AG04450 (cell line): Measurements from ENCODE around the gene HOXA3. TPM values are rescaled to one million over a fixed set of nuclear protein-coding genes. Genes with fewer than 3 reads are reported as not detected.

ENCODE experiments used
- CTCF ChIA-PET: fragments of 300-600, 350-600 bp; formaldehyde crosslinking; extraction: SDS; loops from one replicate; lab custom pipeline; 2022; ENCODE audit warnings: antibody characterized with exemption, inconsistent platforms; lab: Charles Lee
- POLR2A ChIA-PET: fragments of 350-600 bp; formaldehyde crosslinking; extraction: SDS; loops from one replicate; lab custom pipeline; 2021; ENCODE audit warnings: antibody characterized with exemption, inconsistent platforms; lab: Yijun Ruan, JAX
- DNase-seq: peaks from one replicate; pipeline ENCODE4 v3.0.0-alpha.2; 2011; ENCODE audit warnings: low read depth, low spot score
- H3K27ac ChIP-seq: one replicate; pipeline ENCODE4 v1.5.1; 2012; ENCODE audit warnings: low read depth, low read length, control low read depth
- H3K27me3 ChIP-seq: one replicate; pipeline ENCODE4 v1.6.0; 2012; ENCODE audit warnings: low read length; ENCODE audit not compliant: control insufficient read depth, insufficient read depth
- H3K4me3 ChIP-seq: 2 replicates; pipeline ENCODE4 v1.5.1; 2011; ENCODE audit warnings: mild to moderate bottlenecking, low read depth, low read length, control low read depth
- H3K9me3 ChIP-seq: 2 replicates; pipeline ENCODE4 v1.5.1; 2012; ENCODE audit warnings: low read length; ENCODE audit not compliant: control insufficient read depth, insufficient read depth
- polyA plus RNA-seq: library from polyadenylated mRNA; depleted of rRNA; stranded (reverse); fragments of >200 nt; gene quantifications from 2 replicates; pipeline ENCODE4 v1.2.3, GENCODE V29; 2011
- TF ChIP-seq, protein P1 (sequence below): IDR thresholded peaks from 2 replicates; pipeline ENCODE4 v1.5.1; 2011; ENCODE audit warnings: low read depth, low read length, control low read depth, inconsistent platforms

HOXA3 gene
- polyA plus RNA-seq, 1 experiment: 1.6 TPM

DNA sequence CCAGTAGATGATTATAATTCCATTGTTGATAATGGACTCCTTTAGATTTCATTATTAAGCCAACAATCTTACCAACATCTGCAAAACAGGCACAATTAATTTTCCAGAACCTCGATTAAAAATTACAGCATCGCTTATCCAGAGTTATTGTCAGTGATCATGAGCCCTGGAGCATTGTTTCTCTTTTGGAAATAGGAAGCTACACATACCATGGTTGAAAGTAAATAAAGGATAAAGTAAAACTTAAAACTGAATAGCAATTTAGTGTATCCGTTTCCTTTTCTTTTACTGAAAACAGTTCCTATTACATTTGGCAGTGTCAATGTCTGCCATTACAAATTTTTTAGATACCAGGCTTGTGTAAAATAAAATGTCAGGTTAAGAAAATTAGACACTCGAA, 40.0 kb downstream of the HOXA3 start:
- no peak for DNase-seq
- H3K4me3 ChIP-seq: peak overlapping the region; percentile 84

DNA sequence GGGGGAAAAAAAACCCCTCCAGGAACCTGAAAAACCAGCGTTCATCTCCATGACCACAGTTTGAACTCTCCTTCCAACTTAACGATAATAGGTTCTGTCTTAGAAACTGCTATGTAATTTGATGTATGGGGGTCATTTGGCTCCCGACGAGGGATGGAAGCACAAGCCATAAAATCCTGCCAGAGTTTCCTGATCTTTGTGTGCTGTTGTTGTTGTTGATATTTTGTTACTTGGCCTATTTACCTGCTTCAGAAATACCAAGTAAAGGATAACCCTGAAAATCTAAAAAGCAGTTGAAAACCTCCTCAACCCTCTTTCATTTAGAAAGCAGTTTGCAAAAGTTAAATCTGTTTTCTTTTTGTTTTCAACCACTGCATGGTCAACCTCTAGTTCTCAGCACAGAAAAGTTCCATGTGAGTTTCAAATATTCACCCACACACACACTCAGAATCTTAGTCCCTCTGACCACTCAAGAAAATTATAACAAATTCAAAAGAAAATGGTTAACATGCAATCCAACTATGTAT, 40.6 kb downstream of the HOXA3 start:
- DNase-seq: no peak
- ChIA-PET CTCF (no interaction called here), POLR2A (interaction anchor here (1.5 kb wide), 1 partner anchor 15 kb away, joined by 3 read pairs; no protein-coding TSS in a partner anchor)
- Histone ChIP-seq H3K27ac (peak overlapping the region; percentile 95), H3K4me3 (peak overlapping the region; percentile 84), H3K9me3 (no peaks in the 10 kb centered on the region), H3K27me3 (no peaks in the 10 kb centered on the region)
- TF ChIP-seq, protein P1, sequence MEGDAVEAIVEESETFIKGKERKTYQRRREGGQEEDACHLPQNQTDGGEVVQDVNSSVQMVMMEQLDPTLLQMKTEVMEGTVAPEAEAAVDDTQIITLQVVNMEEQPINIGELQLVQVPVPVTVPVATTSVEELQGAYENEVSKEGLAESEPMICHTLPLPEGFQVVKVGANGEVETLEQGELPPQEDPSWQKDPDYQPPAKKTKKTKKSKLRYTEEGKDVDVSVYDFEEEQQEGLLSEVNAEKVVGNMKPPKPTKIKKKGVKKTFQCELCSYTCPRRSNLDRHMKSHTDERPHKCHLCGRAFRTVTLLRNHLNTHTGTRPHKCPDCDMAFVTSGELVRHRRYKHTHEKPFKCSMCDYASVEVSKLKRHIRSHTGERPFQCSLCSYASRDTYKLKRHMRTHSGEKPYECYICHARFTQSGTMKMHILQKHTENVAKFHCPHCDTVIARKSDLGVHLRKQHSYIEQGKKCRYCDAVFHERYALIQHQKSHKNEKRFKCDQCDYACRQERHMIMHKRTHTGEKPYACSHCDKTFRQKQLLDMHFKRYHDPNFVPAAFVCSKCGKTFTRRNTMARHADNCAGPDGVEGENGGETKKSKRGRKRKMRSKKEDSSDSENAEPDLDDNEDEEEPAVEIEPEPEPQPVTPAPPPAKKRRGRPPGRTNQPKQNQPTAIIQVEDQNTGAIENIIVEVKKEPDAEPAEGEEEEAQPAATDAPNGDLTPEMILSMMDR: no peak

More for the DNA sequence above, 40.0 kb downstream of the HOXA3 start:
- Histone ChIP-seq H3K27me3 (no peaks in the 10 kb centered on the region), H3K9me3 (no peaks in the 10 kb centered on the region), H3K27ac (no peak overlapping the region)
- POLR2A ChIA-PET: interaction anchor here (0.7 to 1.5 kb wide), 4 partner anchors 11 to 40 kb away, joined by 3 to 6 read pairs (median 3); partner anchors contain the start of gene HOXA3
- TF ChIP-seq, protein P1: no peak
- CTCF ChIA-PET: interaction anchor here (0.6 to 1.0 kb wide), 4 partner anchors 29 to 434 kb away, joined by 3 to 8 read pairs (median 4); partner anchors contain the start of gene HOXA5

DNA sequence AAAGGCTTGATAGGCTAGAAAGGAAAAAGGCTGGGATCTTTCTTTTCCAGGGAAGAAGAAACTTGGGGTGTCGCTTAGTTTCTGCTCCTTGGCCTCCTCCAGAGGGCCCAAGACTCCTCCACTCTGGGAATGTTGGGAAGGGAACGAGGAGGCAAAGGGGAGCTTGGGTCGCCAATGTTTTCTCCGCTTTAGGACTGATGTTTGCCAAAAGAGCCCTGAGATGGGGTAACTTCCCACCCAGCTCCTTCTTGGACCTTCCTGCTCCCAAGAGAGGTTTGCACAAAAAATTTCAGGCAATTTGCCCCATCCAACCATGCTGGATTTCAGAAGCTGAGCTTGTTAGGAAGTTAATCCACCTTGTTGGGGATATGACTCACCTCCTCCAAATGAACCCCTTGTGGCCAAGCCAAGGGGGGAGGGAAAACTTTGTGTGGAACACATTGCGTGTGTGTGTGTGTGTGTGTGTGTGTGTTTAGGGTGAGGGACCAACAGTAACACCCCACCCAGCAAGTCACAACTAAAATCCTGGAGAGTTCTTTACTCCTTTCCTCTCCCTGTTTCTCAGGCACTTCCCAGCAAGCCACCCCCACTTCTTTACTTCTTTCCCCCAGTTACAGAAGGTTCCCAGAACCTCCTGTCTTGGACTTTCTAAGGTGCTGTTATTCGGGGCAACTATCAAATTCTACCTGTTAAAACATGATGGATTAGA, 41.2 kb downstream of the HOXA3 start:
- CTCF ChIA-PET: interaction anchor here (0.6 to 3.8 kb wide), 3 partner anchors 30 to 435 kb away, joined by 3 to 18 read pairs (median 8); no protein-coding TSS in a partner anchor
- no peaks in the 10 kb centered on the region for H3K27me3 ChIP-seq
- DNase-seq: no peak

DNA sequence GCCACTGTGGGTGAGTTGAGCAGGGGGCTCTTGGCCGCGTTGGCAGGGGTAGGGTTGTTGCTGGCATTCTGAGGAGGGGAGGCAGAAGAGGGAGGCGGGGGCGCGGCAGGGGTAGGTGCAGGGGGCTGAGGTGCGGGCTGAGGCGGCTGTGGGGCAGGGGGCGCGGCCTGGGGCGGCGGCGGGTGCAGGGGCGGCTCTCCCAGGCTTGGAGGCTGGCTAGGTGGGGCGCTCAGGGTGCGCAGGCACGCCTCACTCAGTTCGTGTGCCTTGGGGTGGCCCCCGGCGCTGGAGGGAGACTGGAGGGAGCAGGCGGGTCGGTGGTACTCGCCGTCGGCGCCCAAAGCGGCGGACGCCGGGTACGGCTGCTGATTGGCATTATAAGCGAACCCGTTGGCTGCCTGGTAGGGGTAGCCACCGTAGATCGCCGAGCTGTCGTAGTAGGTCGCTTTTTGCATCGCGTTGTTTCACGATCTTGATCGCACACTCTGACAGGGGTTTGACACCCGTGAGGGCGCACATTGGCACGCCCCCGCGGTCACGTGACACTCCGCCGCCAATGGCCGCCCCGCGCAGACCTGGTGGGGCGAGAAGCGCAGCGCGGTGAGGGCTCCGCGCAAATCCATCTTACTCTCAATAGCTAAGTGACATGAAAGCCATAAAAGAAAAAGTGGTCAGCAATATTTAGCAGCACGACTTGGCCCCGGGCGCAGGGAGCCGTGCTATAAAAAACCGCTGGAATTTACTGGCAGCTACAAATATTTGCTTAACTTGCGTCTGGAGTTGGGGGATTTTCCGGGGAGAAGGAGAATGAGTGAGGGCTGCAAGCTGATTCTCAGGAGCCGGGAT, 42.0 kb downstream of the HOXA3 start:
- DNase-seq: peak; percentile 68
- Histone ChIP-seq H3K9me3 (no peaks in the 10 kb centered on the region), H3K27ac (peak overlapping the region; percentile 95), H3K4me3 (peak overlapping the region; percentile 84), H3K27me3 (no peaks in the 10 kb centered on the region)
- TF ChIP-seq, protein P1: no peak
- POLR2A ChIA-PET: interaction anchor here (0.6 to 1.7 kb wide), 10 partner anchors 9 to 72 kb away, joined by 3 to 15 read pairs (median 6); partner anchors contain the start of genes HOXA1, HOXA3 and HOXA5
- CTCF ChIA-PET: interaction anchor here (0.5 to 3.8 kb wide), 7 partner anchors 31 to 1279 kb away, joined by 3 to 18 read pairs (median 6); partner anchors contain the start of gene HOXA5

More for the DNA sequence above, 41.2 kb downstream of the HOXA3 start:
- Histone ChIP-seq H3K9me3 (no peaks in the 10 kb centered on the region), H3K27ac (peak overlapping the region; percentile 95), H3K4me3 (peak overlapping the region; percentile 84)
- TF ChIP-seq, protein P1: peak; percentile 13; the same call in 1 of the 2 replicates
- POLR2A ChIA-PET: interaction anchor here (0.6 to 1.7 kb wide), 10 partner anchors 9 to 71 kb away, joined by 3 to 15 read pairs (median 6); partner anchors contain the start of genes HOXA1, HOXA3 and HOXA5
